Adrenal gland (tissue), 12 donors: Measurements from ENCODE around the gene PRKN. TPM values are rescaled to one million over a fixed set of nuclear protein-coding genes. Genes with fewer than 3 reads are reported as not detected.

Experiments used
- DNase-seq, 7 donors: peaks; one replicate each; pipeline ENCODE4 v3.0.0-alpha.2; 2019 to 2020
- H3K27ac ChIP-seq, 5 donors: fragments of 200-600 bp; sonication (generic) in 4 of 5; 1 replicate in 3 of 5; 2 replicates in 2 of 5; pipeline versions ENCODE4 v1.5.1 to v1.8.0; 2016 to 2020; ENCODE audit warnings: mild to moderate bottlenecking in 1 of 5
- H3K27me3 ChIP-seq: fragments of 200-600 bp; 2 replicates; pipeline ENCODE4 v1.8.0; 2021
- H3K36me3 ChIP-seq, 2 donors: fragments of 200-600 bp; replicated peaks in 1 of 2; 1 replicate in 1 of 2; 2 replicates in 1 of 2; pipeline versions ENCODE4 v1.5.1 to v1.8.0; 2018 to 2022
- H3K4me1 ChIP-seq, 2 donors: fragments of 200-600 bp; replicated peaks in 1 of 2; 1 replicate in 1 of 2; 2 replicates in 1 of 2; pipeline versions ENCODE4 v1.5.1 to v1.8.0; 2018 to 2021
- H3K4me3 ChIP-seq, 4 donors: fragments of 200-600 bp; sonication (generic) in 3 of 4; one replicate each; pipeline ENCODE4 v1.5.1; 2016 to 2018
- H3K9me3 ChIP-seq, 3 donors: fragments of 200-600 bp; sonication (generic) in 1 of 3; replicated peaks in 1 of 3; 1 replicate in 2 of 3; 2 replicates in 1 of 3; pipeline versions ENCODE4 v1.5.1 to v1.8.0; 2016 to 2021
- CTCF ChIP-seq, 6 experiments: fragments of 450-650 bp in 4 of 6; fragments of 200-600 bp in 2 of 6; sonication (generic) in 1 of 6; IDR thresholded peaks; 1 replicate in 5 of 6; 2 replicates in 1 of 6; pipeline versions ENCODE4 v1.5.1 to v1.8.0; 2016 to 2021; ENCODE audit warnings: antibody characterized with exemption in 6 of 6, mild to moderate bottlenecking in 2 of 6, moderate library complexity in 1 of 6
- POLR2A ChIP-seq, 2 donors: fragments of 450-650 bp; IDR thresholded peaks; one replicate each; pipeline ENCODE4 v1.6.1; 2017; ENCODE audit warnings: antibody characterized with exemption in 2 of 2, mild to moderate bottlenecking in 2 of 2, moderate library complexity in 1 of 2
- WGBS, 4 donors: extraction: QIAGEN DNeasy Blood & Tissue Kit in 2 of 4; methylation state at CpG; one replicate each; pipeline versions ENCODE4 v1.1.5 to v1.1.7; 2013 to 2017; 5-methylcytosine and 5-hydroxymethylcytosine counted together
- intact Hi-C, 2 donors: fragments of 100-400 bp; cut with DNase I; formaldehyde crosslinking; loops; one replicate each; pipeline versions ENCODE4 v1.14.1 to v1.15.0; 2022 to 2023
- polyA plus RNA-seq, 3 donors: library from polyadenylated mRNA; stranded (reverse); fragments of 200-250 nt in 2 of 3; fragments of 350-450 nt in 1 of 3; fragmentation: Illumina TruSeq in 1 of 3; extraction: RNeasy Lipid Tissue Mini Kit (QIAGEN cat#74804) in 1 of 3; gene quantifications; one replicate each; pipeline ENCODE4 v1.2.3, GENCODE V29; 2013 to 2014
- total RNA-seq, 9 donors: library from RNA; depleted of rRNA in 4 of 9; stranded (reverse); fragments of >200 nt in 4 of 9; fragments of 120-200 nt in 1 of 9; fragmentation: NEBNext Ultra II Directional in 1 of 9; extraction: Animal tissue kit (Norgen Biotek cat#: 25700) in 1 of 9; gene quantifications; one replicate each; pipeline versions ENCODE4 v1.1.0 to v1.2.4, GENCODE V29; 2013 to 2023
- donor health status: healthy with polysubstance abuse.
- donor health status: Bipolar disorder and iron deficiency.
- donor health status: DM: yes; HTN: yes; CAD: no.
- donor health status: DM: no; HTN: no; CAD: no.
- donor health status: DM: no; HTN: no; CAD: no.
- donor health status: DM: yes; HTN: yes; CAD: no.

Gene PRKN
- total and polyA plus RNA-seq, 12 donors: 1.9 to 159 (median 13.3) TPM

DNA sequence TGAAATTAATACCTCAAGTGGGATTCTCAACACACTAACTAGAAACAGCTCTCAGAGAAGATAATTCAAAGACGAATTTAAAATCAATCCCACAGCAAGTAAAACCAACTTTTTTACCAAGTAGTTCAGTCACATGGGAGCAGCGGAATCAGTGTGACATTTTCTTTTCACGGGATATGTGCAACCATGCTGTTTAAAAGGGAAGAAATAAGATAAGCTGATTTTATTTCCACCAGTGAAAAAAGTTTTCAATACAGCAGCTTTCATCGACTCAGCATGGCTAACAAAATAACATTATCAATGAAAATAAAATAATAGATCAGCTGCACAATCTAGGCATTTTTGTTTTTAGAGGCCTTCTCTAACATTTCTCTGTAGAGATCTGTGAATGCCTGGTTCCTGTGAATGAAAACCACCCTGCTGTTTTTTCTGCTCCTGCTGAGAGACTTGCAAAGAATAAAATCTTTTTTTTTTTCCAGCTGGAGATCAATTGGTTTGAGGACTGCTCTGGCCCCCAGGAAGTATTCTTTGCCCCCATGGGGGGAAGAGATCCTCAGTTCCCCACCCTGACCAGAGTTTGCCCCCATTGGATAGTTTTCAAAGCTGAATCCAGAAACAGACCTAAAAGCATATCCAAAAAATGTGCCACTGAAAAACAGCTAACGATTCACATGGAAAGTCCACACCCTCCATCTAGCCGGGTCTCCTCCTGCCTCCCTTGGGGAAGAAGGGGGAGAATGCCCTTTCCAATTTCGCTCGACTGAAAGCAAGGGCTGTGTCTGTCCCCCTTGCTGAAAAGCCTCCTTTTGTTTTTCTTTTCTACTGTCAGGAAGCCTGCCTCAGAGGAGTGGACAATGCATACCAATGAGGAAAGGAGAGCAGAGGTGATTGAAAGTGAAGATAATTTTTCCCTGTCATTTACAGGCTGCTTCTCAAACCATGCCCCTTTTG is 317.6 kb downstream of the PRKN start:
- intact Hi-C loops: no loop called here

GRCh38 chr6:162408826-162409535 is 318.6 kb downstream of the PRKN start:
- 83 to 89% (median 87%) methylated on average over 5 of the region's 5 CpGs for WGBS, 4 donors
- DNase-seq: no peak

More for the DNA sequence above, 317.6 kb downstream of the PRKN start:
- Histone ChIP-seq H3K4me1 (no peaks in the 10 kb centered on the region), H3K36me3 (no peaks in the 10 kb centered on the region), H3K4me3 (no peak overlapping the region), H3K27ac (no peak overlapping the region), H3K27me3 (no peaks in the 10 kb centered on the region), H3K9me3 (no peaks in the 10 kb centered on the region)
- TF ChIP-seq POLR2A (IDR thresholded peaks at IDR 0.05) (no peak), CTCF (IDR thresholded peaks at IDR 0.05) (no peak)
- no peak for DNase-seq
- 66 to 75% (median 70%) methylated on average over 8 of the region's 8 CpGs for WGBS, 4 donors

DNA sequence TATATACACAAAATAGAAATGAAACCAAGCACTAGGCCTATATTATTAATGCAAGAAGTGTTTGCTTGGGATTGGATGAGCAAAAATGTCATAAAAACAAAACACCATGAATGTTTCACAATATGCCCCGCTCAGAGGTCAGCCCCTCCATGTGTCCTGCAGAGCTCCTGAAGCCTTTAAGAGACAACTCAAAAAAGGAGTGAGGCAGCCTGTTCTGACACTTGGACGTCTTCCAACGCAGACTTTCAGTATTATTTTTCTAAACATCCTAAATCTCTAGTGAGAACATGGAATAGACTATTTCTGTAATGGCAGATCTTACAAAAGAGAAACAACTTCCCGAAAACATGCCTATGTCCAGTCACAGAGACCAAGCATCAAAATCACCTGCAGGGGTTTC is 322.6 kb downstream of the PRKN start:
- intact Hi-C loops: no loop called here
- DNase-seq: no peak
- TF ChIP-seq POLR2A (IDR thresholded peaks at IDR 0.05) (no peak), CTCF (IDR thresholded peaks at IDR 0.05) (no peak)
- H3K9me3 ChIP-seq: no peaks in the 10 kb centered on the region
- no peak overlapping the region for H3K27ac ChIP-seq
- no peaks in the 10 kb centered on the region for H3K27me3 ChIP-seq
- 68 to 85% (median 76%) methylated on average over 4 of the region's 4 CpGs for WGBS, 4 donors
- no peaks in the 10 kb centered on the region for H3K36me3 ChIP-seq
- no peak overlapping the region for H3K4me3 ChIP-seq
- H3K4me1 ChIP-seq: no peaks in the 10 kb centered on the region

More at GRCh38 chr6:162408826-162409535, 318.6 kb downstream of the PRKN start:
- no peaks in the 10 kb centered on the region for H3K4me1 ChIP-seq
- no peaks in the 10 kb centered on the region for H3K36me3 ChIP-seq
- no peak overlapping the region for H3K4me3 ChIP-seq
- intact Hi-C loops: no loop called here
- H3K27me3 ChIP-seq: no peaks in the 10 kb centered on the region
- TF ChIP-seq POLR2A (IDR thresholded peaks at IDR 0.05) (no peak), CTCF (IDR thresholded peaks at IDR 0.05) (no peak)
- H3K27ac ChIP-seq: no peak overlapping the region
- H3K9me3 ChIP-seq: no peaks in the 10 kb centered on the region

DNA sequence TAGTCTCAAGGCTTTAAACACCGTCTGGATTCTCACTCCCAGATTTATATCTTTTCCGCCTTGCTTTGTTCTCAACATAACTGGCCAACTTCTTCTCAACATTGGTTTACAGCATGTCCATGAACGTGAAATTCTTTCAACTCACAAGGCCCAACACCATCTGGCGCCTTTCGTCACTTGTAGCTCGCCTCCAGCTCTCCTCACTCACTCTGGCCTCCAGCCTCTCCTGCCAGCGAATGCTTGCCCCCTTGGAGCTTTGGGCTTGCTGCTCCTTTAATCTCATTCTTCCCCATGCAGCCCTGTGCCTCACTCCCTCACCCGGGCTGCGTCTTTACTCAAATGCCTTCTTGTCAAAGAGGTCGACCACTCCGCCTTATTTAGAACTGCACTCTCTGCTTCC is 324.5 kb downstream of the PRKN start:
- Histone ChIP-seq H3K4me1 (no peaks in the 10 kb centered on the region), H3K36me3 (no peaks in the 10 kb centered on the region), H3K4me3 (no peak overlapping the region), H3K9me3 (no peaks in the 10 kb centered on the region), H3K27me3 (no peaks in the 10 kb centered on the region), H3K27ac (no peak overlapping the region)
- 91 to 97% (median 94%) methylated on average over 11 of the region's 11 CpGs for WGBS, 4 donors
- intact Hi-C loops: no loop called here
- DNase-seq: no peak
- TF ChIP-seq POLR2A (IDR thresholded peaks at IDR 0.05): no peak
- TF ChIP-seq CTCF (IDR thresholded peaks at IDR 0.05): no peak
